Measurements from ENCODE around the gene ADGRG1. TPM values are rescaled to one million over a fixed set of nuclear protein-coding genes. Genes with fewer than 3 reads are reported as not detected.
A peak's percentile ranks its signal among the peaks of the same experiment; 100 is the strongest.

ADGRG1 gene
- total RNA-seq, 1 experiment from 2014 or later, result 20.6 TPM

- no peak for DNase-seq (ENCODE audit: low read depth)
Measured at GRCh38 chr16:57620335-57621231, 7.8 kb upstream of the ADGRG1 start.

- no peak for DNase-seq (ENCODE audit: low read depth)
Measured at GRCh38 chr16:57621521-57622271, 6.7 kb upstream of the ADGRG1 start.

- no peak for DNase-seq (ENCODE audit: low read depth)
Measured at GRCh38 chr16:57622361-57623250, 5.8 kb upstream of the ADGRG1 start.

GRCh38 chr16:57623251-57624043 lies 5.0 kb upstream of the ADGRG1 start:
- DNase-seq (ENCODE audit: low read depth), result peak; percentile 46

- no peak for DNase-seq (ENCODE audit: low read depth)
Measured at GRCh38 chr16:57624044-57624688, 4.3 kb upstream of the ADGRG1 start.

GRCh38 chr16:57624806-57625500 lies 3.5 kb upstream of the ADGRG1 start:
- DNase-seq (ENCODE audit: low read depth), result no peak

- no peak for DNase-seq (ENCODE audit: low read depth)
Measured at GRCh38 chr16:57626420-57627170, 1.8 kb upstream of the ADGRG1 start.

GRCh38 chr16:57627184-57627871 lies 1.1 kb upstream of the ADGRG1 start:
- peak; percentile 98 for DNase-seq (ENCODE audit: low read depth)

- no peak for DNase-seq (ENCODE audit: low read depth)
Measured at GRCh38 chr16:57628783-57629293, 408 bp downstream of the ADGRG1 start.

GRCh38 chr16:57629516-57630406 lies 1.3 kb downstream of the ADGRG1 start:
- no peak for DNase-seq (ENCODE audit: low read depth)

- DNase-seq (ENCODE audit: low read depth), result peak; percentile 34
Measured at GRCh38 chr16:57630407-57630797, 2.0 kb downstream of the ADGRG1 start.

GRCh38 chr16:57630931-57631845 lies 2.8 kb downstream of the ADGRG1 start:
- peak; percentile 29 for DNase-seq (ENCODE audit: low read depth)

- DNase-seq (ENCODE audit: low read depth), result peak; percentile 77
Measured at GRCh38 chr16:57632568-57632967, 4.1 kb downstream of the ADGRG1 start.

- DNase-seq (ENCODE audit: low read depth), result peak; percentile 31
Measured at GRCh38 chr16:57633383-57634064, 5.1 kb downstream of the ADGRG1 start.

GRCh38 chr16:57634171-57634570 lies 5.7 kb downstream of the ADGRG1 start:
- DNase-seq (ENCODE audit: low read depth), result peak; percentile 92

Data from M059J (cell line).